HEK293 (cell line): ENCODE data around the gene ABCC11.

Source experiments
- CTCF ChIP-seq: fragments of 450-650 bp; formaldehyde crosslinking; IDR thresholded peaks from 2 replicates; pipeline ENCODE4 v1.5.1; 2016; ENCODE audit warnings: missing biosample characterization, missing genetic modification characterization
- EGR2 ChIP-seq: fragments of 450-650 bp; formaldehyde crosslinking; IDR thresholded peaks from 2 replicates; pipeline ENCODE4 v1.5.1; 2016; ENCODE audit warnings: low read depth, missing biosample characterization, missing genetic modification characterization
- REPIN1 ChIP-seq: fragments of 450-650 bp; formaldehyde crosslinking; IDR thresholded peaks from 2 replicates; pipeline ENCODE4 v1.5.1; 2017; ENCODE audit warnings: missing biosample characterization, missing genetic modification characterization, low read depth
- ZNF114 ChIP-seq: fragments of 450-650 bp; formaldehyde crosslinking; IDR thresholded peaks from 2 replicates; pipeline ENCODE4 v1.5.0; 2017; ENCODE audit warnings: missing biosample characterization, missing genetic modification characterization
- ZNF24 ChIP-seq: fragments of 450-650 bp; formaldehyde crosslinking; IDR thresholded peaks from 2 replicates; pipeline ENCODE4 v1.5.1; 2016; ENCODE audit warnings: missing biosample characterization, missing genetic modification characterization

DNA sequence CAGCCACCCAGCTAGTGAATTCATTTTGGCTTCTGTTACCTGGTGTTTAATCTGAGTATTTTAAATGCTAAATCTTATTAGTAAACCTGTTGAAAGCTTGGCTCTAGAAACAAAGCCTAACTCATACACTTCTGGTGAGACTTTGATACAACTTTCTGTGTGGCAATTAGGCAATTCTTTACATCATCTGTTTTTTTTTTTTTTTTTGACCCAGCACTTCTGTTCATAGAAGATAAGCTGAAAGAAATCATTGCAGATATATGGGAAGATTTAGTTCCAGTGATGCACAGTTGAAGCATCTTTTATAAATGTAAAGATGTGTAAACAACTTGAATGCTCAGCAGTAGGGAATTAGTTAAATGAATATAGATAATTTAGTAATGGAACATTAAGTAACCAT is 21.7 kb upstream of the ABCC11 start:
- TF ChIP-seq ZNF24 (tag by site-specific recombination) = no peak
- TF ChIP-seq REPIN1 (tag by site-specific recombination) = no peak
- no peak for TF ChIP-seq EGR2 (tag by site-specific recombination)
- no peak for TF ChIP-seq CTCF (tag by site-specific recombination)
- TF ChIP-seq ZNF114 (tag by site-specific recombination) = no peak
